Anterior cingulate cortex (tissue), 58 donors: Measurements from ENCODE around the gene SCARB1.

Experiments
- DNase-seq, 58 donors: peaks; one replicate each; lab custom pipeline; 2025; lab: John Stamatoyannopoulos, UW

The SCARB1 gene

GRCh38 chr12:124765581-124766489, 97.8 kb downstream of the SCARB1 start:
- peak in 1 of 58 donors; percentile 4 for DNase-seq

GRCh38 chr12:124764870-124765580, 98.6 kb downstream of the SCARB1 start:
- no peak for DNase-seq

GRCh38 chr12:124764451-124764850, 99.2 kb downstream of the SCARB1 start:
- DNase-seq: peak in 1 of 58 donors; percentile 16

- DNase-seq: no peak
Measured at GRCh38 chr12:124763594-124763979, 100.1 kb downstream of the SCARB1 start.

- peak in 1 of 58 donors; percentile 10 for DNase-seq
Measured at GRCh38 chr12:124762791-124763593, 100.7 kb downstream of the SCARB1 start.

- no peak for DNase-seq
Measured at GRCh38 chr12:124762384-124762783, 101.3 kb downstream of the SCARB1 start.

GRCh38 chr12:124761871-124762270, 101.8 kb downstream of the SCARB1 start:
- peak in 4 of 58 donors; percentile 8 to 46 (median 16) for DNase-seq

GRCh38 chr12:124761056-124761455, 102.6 kb downstream of the SCARB1 start:
- no peak for DNase-seq

GRCh38 chr12:124760560-124760959, 103.1 kb downstream of the SCARB1 start:
- no peak for DNase-seq

- DNase-seq: no peak
Measured at GRCh38 chr12:124759841-124760503, 103.7 kb downstream of the SCARB1 start.

- peak in 4 of 58 donors; percentile 12 to 43 (median 26) for DNase-seq
Measured at GRCh38 chr12:124758266-124759220, 105.1 kb downstream of the SCARB1 start.

GRCh38 chr12:124757329-124757728, 106.3 kb downstream of the SCARB1 start:
- DNase-seq: no peak

GRCh38 chr12:124756760-124757159, 106.9 kb downstream of the SCARB1 start:
- DNase-seq: no peak

- DNase-seq: no peak
Measured at GRCh38 chr12:124756166-124756565, 107.5 kb downstream of the SCARB1 start.

- DNase-seq: no peak
Measured at GRCh38 chr12:124755801-124756148, 107.9 kb downstream of the SCARB1 start.

GRCh38 chr12:124754949-124755800, 108.5 kb downstream of the SCARB1 start:
- peak; percentile 37 to 97 (median 83) for DNase-seq

GRCh38 chr12:124754491-124754890, 109.2 kb downstream of the SCARB1 start:
- no peak for DNase-seq

GRCh38 chr12:124753993-124754392, 109.7 kb downstream of the SCARB1 start:
- DNase-seq: no peak
